Left ventricle myocardium inferior (tissue), 1 donor: Measurements from ENCODE around the gene SLC39A11. TPM values are rescaled to one million over a fixed set of nuclear protein-coding genes. Genes with fewer than 3 reads are reported as not detected.

ENCODE experiments used
- DNase-seq: peaks from one replicate; pipeline ENCODE4 v3.0.0-alpha.2; 2020
- H3K27ac ChIP-seq: fragments of 200-600 bp; replicated peaks from 2 replicates; pipeline ENCODE4 v1.8.0; 2021
- H3K27me3 ChIP-seq: fragments of 200-600 bp; 2 replicates; pipeline ENCODE4 v1.8.0; 2021; ENCODE audit warnings: low read depth
- H3K36me3 ChIP-seq: fragments of 200-600 bp; 2 replicates; pipeline ENCODE4 v1.8.0; 2021
- H3K4me1 ChIP-seq: fragments of 200-600 bp; 2 replicates; pipeline ENCODE4 v1.8.0; 2021
- H3K4me3 ChIP-seq: fragments of 200-600 bp; 2 replicates; pipeline ENCODE4 v1.8.0; 2021; ENCODE audit warnings: mild to moderate bottlenecking, moderate library complexity
- H3K9me3 ChIP-seq: fragments of 200-600 bp; replicated peaks from 2 replicates; pipeline ENCODE4 v1.8.0; 2021
- CTCF ChIP-seq: fragments of 200-600 bp; IDR thresholded peaks from 2 replicates; pipeline ENCODE4 v1.8.0; 2021; ENCODE audit warnings: antibody characterized with exemption, mild to moderate bottlenecking, borderline replicate concordance
- intact Hi-C: fragments of 100-400 bp; cut with micrococcal nuclease; formaldehyde crosslinking; loops from one replicate; pipeline ENCODE4 v1.11.0; 2022
- total RNA-seq: library from RNA; stranded (reverse); fragmentation: NEBNext Ultra II Directional; extraction: Animal tissue kit (Norgen Biotek cat#: 25700); gene quantifications from one replicate; pipeline ENCODE4 v1.2.1, GENCODE V29; 2021
- donor health status: DM: no; HTN: yes; CAD: no; lungs with severe emphysema.

The SLC39A11 gene
- total RNA-seq, 1 donor from 2014 or later = 6.4 TPM

- H3K4me3 ChIP-seq = no peak overlapping the region
- intact Hi-C loops = no loop called here
- no peaks in the 10 kb centered on the region for H3K27me3 ChIP-seq
- DNase-seq = no peak
- H3K27ac ChIP-seq = no peak overlapping the region
- H3K9me3 ChIP-seq = no peaks in the 10 kb centered on the region
- H3K36me3 ChIP-seq = no peaks in the 10 kb centered on the region
- no peaks in the 10 kb centered on the region for H3K4me1 ChIP-seq
- TF ChIP-seq CTCF = no peak
Measured at GRCh38 chr17:72967277-72967970, 125.1 kb downstream of the SLC39A11 start.

- no peak overlapping the region for H3K27ac ChIP-seq
- no peaks in the 10 kb centered on the region for H3K4me1 ChIP-seq
- H3K27me3 ChIP-seq = no peaks in the 10 kb centered on the region
- no peak for DNase-seq
- H3K9me3 ChIP-seq = no peaks in the 10 kb centered on the region
- intact Hi-C loops = no loop called here
- H3K4me3 ChIP-seq = no peak overlapping the region
- no peaks in the 10 kb centered on the region for H3K36me3 ChIP-seq
- no peak for TF ChIP-seq CTCF
Measured at GRCh38 chr17:72962106-72962505, 130.4 kb downstream of the SLC39A11 start.

GRCh38 chr17:72955391-72956140, 136.9 kb downstream of the SLC39A11 start:
- Histone ChIP-seq H3K27ac (no peak overlapping the region), H3K36me3 (no peaks in the 10 kb centered on the region), H3K4me1 (no peaks in the 10 kb centered on the region), H3K4me3 (no peak overlapping the region), H3K27me3 (no peaks in the 10 kb centered on the region), H3K9me3 (no peaks in the 10 kb centered on the region)
- TF ChIP-seq CTCF = no peak
- intact Hi-C loops = no loop called here
- DNase-seq = no peak

- H3K4me3 ChIP-seq = no peak overlapping the region
- intact Hi-C loops = no loop called here
- no peaks in the 10 kb centered on the region for H3K36me3 ChIP-seq
- no peak for TF ChIP-seq CTCF
- H3K9me3 ChIP-seq = no peaks in the 10 kb centered on the region
- no peaks in the 10 kb centered on the region for H3K27me3 ChIP-seq
- no peaks in the 10 kb centered on the region for H3K4me1 ChIP-seq
- H3K27ac ChIP-seq = no peak overlapping the region
- no peak for DNase-seq
Measured at GRCh38 chr17:72954579-72954978, 137.9 kb downstream of the SLC39A11 start.

- Histone ChIP-seq H3K36me3 (no peaks in the 10 kb centered on the region), H3K27ac (no peak overlapping the region), H3K27me3 (no peaks in the 10 kb centered on the region), H3K4me3 (no peak overlapping the region), H3K9me3 (no peaks in the 10 kb centered on the region), H3K4me1 (no peaks in the 10 kb centered on the region)
- no peak for TF ChIP-seq CTCF
- no peak for DNase-seq
- intact Hi-C loops = no loop called here
Measured at GRCh38 chr17:72953621-72954020, 138.9 kb downstream of the SLC39A11 start.
